Measurements from ENCODE around the gene SCRN3.
"Not testable (repeated sequence)": the region's sequence is repeated elsewhere in the genome, so short reads cannot be mapped to it uniquely, and the experiment has no call there.

The SCRN3 gene

DNA sequence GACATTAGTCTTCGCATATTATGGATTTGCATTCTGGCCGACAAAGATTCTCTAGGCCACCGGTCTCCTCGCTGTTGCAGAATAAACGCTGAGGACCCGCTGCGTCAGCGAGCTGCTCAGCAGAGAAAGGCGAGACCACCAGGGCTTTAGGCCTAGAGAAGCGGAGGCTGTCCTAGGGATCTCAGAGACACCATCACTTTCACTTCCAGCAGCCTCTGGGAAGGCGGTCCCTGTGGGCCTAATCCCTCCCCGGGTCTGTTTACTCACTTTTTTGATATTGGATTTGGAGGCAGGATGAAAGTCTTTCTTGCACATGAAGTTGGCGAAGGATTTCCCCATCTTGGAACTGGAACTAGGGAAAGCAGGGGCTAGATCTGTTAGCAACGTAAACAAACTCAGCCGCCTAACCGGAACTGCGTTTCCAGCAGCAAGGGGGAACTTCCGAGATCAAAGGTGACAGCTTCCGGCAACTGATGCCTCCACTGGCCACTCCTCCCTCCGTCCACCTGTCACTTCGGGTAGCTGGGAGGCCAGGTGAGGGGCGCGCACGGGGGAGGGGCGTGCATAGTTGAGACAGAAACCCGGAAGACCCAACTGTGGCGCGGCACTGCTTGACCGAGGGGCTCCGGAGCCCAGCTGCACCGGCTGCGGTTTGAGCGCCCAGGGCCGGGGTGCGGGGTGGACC, at the start of gene SCRN3:
SCRN3 (plus strand) TSS at position 447 of the 685 bp plus-strand sequence. CDS start 2,554 bp downstream, outside the sequence.
- TF ChIP-seq, protein P1, sequence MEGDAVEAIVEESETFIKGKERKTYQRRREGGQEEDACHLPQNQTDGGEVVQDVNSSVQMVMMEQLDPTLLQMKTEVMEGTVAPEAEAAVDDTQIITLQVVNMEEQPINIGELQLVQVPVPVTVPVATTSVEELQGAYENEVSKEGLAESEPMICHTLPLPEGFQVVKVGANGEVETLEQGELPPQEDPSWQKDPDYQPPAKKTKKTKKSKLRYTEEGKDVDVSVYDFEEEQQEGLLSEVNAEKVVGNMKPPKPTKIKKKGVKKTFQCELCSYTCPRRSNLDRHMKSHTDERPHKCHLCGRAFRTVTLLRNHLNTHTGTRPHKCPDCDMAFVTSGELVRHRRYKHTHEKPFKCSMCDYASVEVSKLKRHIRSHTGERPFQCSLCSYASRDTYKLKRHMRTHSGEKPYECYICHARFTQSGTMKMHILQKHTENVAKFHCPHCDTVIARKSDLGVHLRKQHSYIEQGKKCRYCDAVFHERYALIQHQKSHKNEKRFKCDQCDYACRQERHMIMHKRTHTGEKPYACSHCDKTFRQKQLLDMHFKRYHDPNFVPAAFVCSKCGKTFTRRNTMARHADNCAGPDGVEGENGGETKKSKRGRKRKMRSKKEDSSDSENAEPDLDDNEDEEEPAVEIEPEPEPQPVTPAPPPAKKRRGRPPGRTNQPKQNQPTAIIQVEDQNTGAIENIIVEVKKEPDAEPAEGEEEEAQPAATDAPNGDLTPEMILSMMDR (IDR thresholded peaks at IDR 0.05) = no peak
- H3K4me3 ChIP-seq = peak within 1 kb of the TSS; percentile 86
- peak; percentile 83 for DNase-seq (ENCODE audit: low spot score)
- peak within 1 kb of the TSS; percentile 82 to 84 for H3K27ac ChIP-seq

GRCh38 chr2:174350018-174350417, 45.5 kb upstream of the SCRN3 start:
- no peak for DNase-seq (ENCODE audit: low spot score)
- no peak overlapping the region for H3K4me3 ChIP-seq
- TF ChIP-seq, protein P1 (IDR thresholded peaks at IDR 0.05) = peak; percentile 13
- H3K27ac ChIP-seq = no peak overlapping the region

DNA sequence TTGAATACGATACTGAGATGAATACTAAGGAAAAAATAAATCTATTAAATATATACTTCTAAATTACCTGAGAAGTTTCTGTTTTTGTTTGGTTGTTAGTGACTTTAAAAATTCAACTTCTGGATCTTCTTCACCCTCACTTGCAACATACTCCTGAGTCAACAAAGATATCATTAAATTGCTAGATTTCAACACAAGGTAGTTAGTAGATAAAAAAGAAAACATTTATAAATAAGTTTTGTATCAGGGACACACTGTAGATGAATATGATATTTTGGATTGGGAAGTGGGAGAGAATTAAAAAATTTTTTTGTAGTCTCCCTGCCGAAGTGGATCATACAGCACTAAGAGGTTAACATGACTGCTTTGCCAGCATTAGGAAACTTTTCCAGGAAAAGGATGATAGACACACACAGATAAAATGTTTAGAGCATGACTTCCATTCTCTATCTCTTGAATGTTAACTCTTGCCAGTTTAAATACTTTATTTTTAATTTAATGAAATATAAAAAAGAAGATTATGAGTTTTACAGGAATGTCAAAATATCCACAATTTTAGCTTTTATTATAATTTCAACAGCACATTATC, 44.8 kb upstream of the SCRN3 start:
- no peak for DNase-seq (ENCODE audit: low spot score)
- TF ChIP-seq, protein P1 (IDR thresholded peaks at IDR 0.05) = no peak
- no peak overlapping the region for H3K27ac ChIP-seq
- no peak overlapping the region for H3K4me3 ChIP-seq

DNA sequence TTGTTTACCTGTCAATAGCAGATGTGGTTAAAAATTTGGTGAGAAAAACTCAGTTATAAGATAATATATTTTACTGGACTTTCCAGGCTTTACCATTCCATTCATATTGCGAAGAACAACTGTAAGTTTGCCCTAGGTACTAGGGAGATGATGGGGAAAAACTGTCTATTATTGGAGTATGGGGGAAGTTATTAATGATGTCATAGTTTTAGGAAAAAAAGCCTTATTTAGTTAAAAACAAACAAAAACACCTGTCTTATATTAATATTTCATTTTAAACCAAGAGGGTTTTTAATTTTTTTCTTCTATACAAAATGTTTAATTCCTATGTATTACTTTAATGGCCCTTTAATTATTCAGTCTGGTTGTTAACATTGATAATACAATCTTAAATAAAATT, 42.5 kb upstream of the SCRN3 start:
- Histone ChIP-seq H3K27ac (no peak overlapping the region), H3K4me3 (no peak overlapping the region)
- DNase-seq (ENCODE audit: low spot score) = no peak
- TF ChIP-seq, protein P1 (IDR thresholded peaks at IDR 0.05) = no peak

- H3K27ac ChIP-seq = no peak overlapping the region
- TF ChIP-seq, protein P1 (IDR thresholded peaks at IDR 0.05) = no peak
Observed at GRCh38 chr2:174356347-174356746, 39.2 kb upstream of the SCRN3 start.

GRCh38 chr2:174359663-174360062, 35.9 kb upstream of the SCRN3 start:
- not testable (repeated sequence) for H3K27ac ChIP-seq; H3K4me3 ChIP-seq; DNase-seq (ENCODE audit: low spot score)

More at GRCh38 chr2:174356347-174356746, 39.2 kb upstream of the SCRN3 start:
- H3K4me3 ChIP-seq = no peak overlapping the region
- DNase-seq (ENCODE audit: low spot score) = no peak

DNA sequence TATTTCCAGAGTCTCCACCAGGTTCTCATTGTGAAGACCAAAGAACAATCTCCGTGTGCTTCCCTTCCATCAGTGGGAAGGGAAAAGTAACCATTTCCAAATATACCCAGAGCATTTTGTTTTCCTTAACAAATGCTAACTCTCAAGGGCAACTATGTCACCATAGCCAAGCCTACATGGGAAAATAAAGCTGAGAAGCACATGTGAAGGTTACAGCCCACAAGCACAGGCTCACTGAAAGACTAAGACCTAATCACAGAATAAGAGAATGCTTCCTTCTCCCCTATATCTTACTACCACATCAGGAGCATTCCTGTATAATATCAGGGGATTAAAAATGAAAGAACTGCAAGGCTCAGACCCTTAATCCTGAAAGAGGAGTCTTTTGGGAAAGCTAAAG, 32.6 kb upstream of the SCRN3 start:
- Histone ChIP-seq H3K4me3 (no peak overlapping the region), H3K27ac (no peak overlapping the region)
- no peak for DNase-seq (ENCODE audit: low spot score)
- TF ChIP-seq, protein P1 (IDR thresholded peaks at IDR 0.05) = no peak

- not testable (repeated sequence) for H3K4me3 ChIP-seq; H3K27ac ChIP-seq; DNase-seq (ENCODE audit: low spot score)
Observed at GRCh38 chr2:174363492-174364225, 31.9 kb upstream of the SCRN3 start.
